Upper lobe of left lung (tissue), 6 donors: ENCODE measurements around the gene ECHDC3. TPM values are rescaled to one million over a fixed set of nuclear protein-coding genes. Genes with fewer than 3 reads are reported as not detected.

ENCODE experiments used
- ATAC-seq, 2 donors: fragments of 200-7000 bp; cut with Tn5 transposase; one replicate each; pipeline ENCODE4 v1.9.1; 2022; ENCODE audit warnings: mild to moderate bottlenecking in 2 of 2, moderate library complexity in 2 of 2; ENCODE audit not compliant: low FRiP score in 2 of 2
- DNase-seq, 2 donors: peaks; one replicate each; pipeline ENCODE4 v3.0.0-alpha.2; 2019 to 2020
- H3K27ac ChIP-seq, 4 donors: fragments of 200-600 bp; sonication (generic); one replicate each; pipeline ENCODE4 v1.5.1; 2016 to 2019
- H3K27me3 ChIP-seq, 4 donors: fragments of 200-600 bp; sonication (generic); one replicate each; pipeline ENCODE4 v1.5.1; 2017 to 2019
- H3K36me3 ChIP-seq, 4 donors: fragments of 200-600 bp; sonication (generic); one replicate each; pipeline ENCODE4 v1.5.1; 2016 to 2019
- H3K4me1 ChIP-seq, 4 donors: fragments of 200-600 bp; sonication (generic); one replicate each; pipeline ENCODE4 v1.5.1; 2018 to 2019
- H3K4me3 ChIP-seq, 4 donors: fragments of 200-600 bp; sonication (generic); one replicate each; pipeline ENCODE4 v1.5.1; 2017 to 2019; ENCODE audit warnings: mild to moderate bottlenecking in 2 of 4, moderate library complexity in 1 of 4
- H3K9me3 ChIP-seq, 4 donors: fragments of 200-600 bp; sonication (generic); one replicate each; pipeline ENCODE4 v1.5.1; 2018 to 2019
- CTCF ChIP-seq, 6 experiments: fragments of 450-650 bp in 4 of 6; fragments of 200-600 bp in 2 of 6; sonication (generic) in 2 of 6; IDR thresholded peaks; one replicate each; pipeline ENCODE4 v1.5.1; 2016 to 2019; ENCODE audit warnings: antibody characterized with exemption in 6 of 6
- EP300 ChIP-seq, 4 donors: sonication (generic); formaldehyde crosslinking; IDR thresholded peaks; one replicate each; pipeline ENCODE4 v1.5.1; 2017; ENCODE audit warnings: antibody characterized with exemption in 4 of 4, control low read depth in 2 of 4
- POLR2A ChIP-seq, 4 donors: fragments of 450-650 bp; IDR thresholded peaks; one replicate each; pipeline ENCODE4 v1.5.1; 2016 to 2017; ENCODE audit warnings: antibody characterized with exemption in 4 of 4, mild to moderate bottlenecking in 2 of 4
- POLR2AphosphoS5 ChIP-seq, 2 donors: sonication (generic); formaldehyde crosslinking; IDR thresholded peaks; one replicate each; pipeline ENCODE4 v1.5.1; 2017; ENCODE audit warnings: antibody characterized with exemption in 2 of 2
- WGBS, 2 donors: methylation state at CpG; one replicate each; pipeline ENCODE4 v1.1.5; 2017 to 2018; 5-methylcytosine and 5-hydroxymethylcytosine counted together
- total RNA-seq, 6 donors: library from RNA; depleted of rRNA in 4 of 6; stranded (reverse); fragments of >200 nt in 4 of 6; gene quantifications; one replicate each; pipeline versions ENCODE4 v1.1.0 to v1.2.1, GENCODE V29; 2016 to 2021
- donor health status: DM: no; HTN: no; CAD: no; lungs with moderate emphysema.
- donor health status: DM: no; HTN: yes; CAD: no; lungs with severe emphysema.

The ECHDC3 gene
- total RNA-seq, 6 donors from 2014 or later, result 32.0 to 98.0 (median 61.2) TPM

- ATAC-seq, result peak; percentile 93 to 94
- Histone ChIP-seq H3K4me3 (no peak overlapping the region), H3K36me3 (peaks cover 0 to 40% (median 8%) of the 10 kb centered on the region in 4 donors)
Measured at GRCh38 chr10:11757821-11758463, 15.8 kb downstream of the ECHDC3 start.

GRCh38 chr10:11758527-11759236, 16.5 kb downstream of the ECHDC3 start:
- peak overlapping the region in 2 of 4 donors; percentile 40 to 72 for H3K27ac ChIP-seq
- 94 to 97% methylated on average over 9 to 13 of the region's 13 CpGs for WGBS, 2 donors
- H3K36me3 ChIP-seq, result peaks cover 0 to 47% (median 14%) of the 10 kb centered on the region in 4 donors
- H3K27me3 ChIP-seq, result no peaks in the 10 kb centered on the region
- DNase-seq (no peak), ATAC-seq (no peak)
- H3K4me1 ChIP-seq, result peaks cover 3 to 15% (median 7%) of the 10 kb centered on the region in 4 donors
- TF ChIP-seq CTCF (IDR thresholded peaks at IDR 0.05), result no peak
- no peak for TF ChIP-seq POLR2AphosphoS5 (IDR thresholded peaks at IDR 0.05)
- TF ChIP-seq EP300 (IDR thresholded peaks at IDR 0.05), result no peak
- TF ChIP-seq POLR2A (IDR thresholded peaks at IDR 0.05), result no peak
- no peak overlapping the region for H3K4me3 ChIP-seq
- no peaks in the 10 kb centered on the region for H3K9me3 ChIP-seq

More at GRCh38 chr10:11757821-11758463, 15.8 kb downstream of the ECHDC3 start:
- Histone ChIP-seq H3K27me3 (no peaks in the 10 kb centered on the region), H3K27ac (peak overlapping the region; percentile 40 to 72 (median 60)), H3K4me1 (peaks cover 3 to 15% (median 7%) of the 10 kb centered on the region in 4 donors), H3K9me3 (no peaks in the 10 kb centered on the region)
- WGBS, 2 donors, result 35 to 48% methylated on average over 6 to 11 of the region's 11 CpGs
- TF ChIP-seq CTCF (IDR thresholded peaks at IDR 0.05), result peak; percentile 86 to 94 (median 90)
- peak in 1 of 2 donors; percentile 29 for TF ChIP-seq POLR2AphosphoS5 (IDR thresholded peaks at IDR 0.05)
- TF ChIP-seq EP300 (IDR thresholded peaks at IDR 0.05), result no peak
- no peak for TF ChIP-seq POLR2A (IDR thresholded peaks at IDR 0.05)
- peak; percentile 90 to 93 for DNase-seq

- peaks cover 3 to 15% (median 7%) of the 10 kb centered on the region in 4 donors for H3K4me1 ChIP-seq
- no peaks in the 10 kb centered on the region for H3K9me3 ChIP-seq
- ATAC-seq (no peak), DNase-seq (no peak)
- WGBS, 2 donors, result 95 to 96% methylated on average over 5 to 8 of the region's 8 CpGs
- no peak overlapping the region for H3K4me3 ChIP-seq
- H3K36me3 ChIP-seq, result peaks cover 0 to 47% (median 15%) of the 10 kb centered on the region in 4 donors
- TF ChIP-seq POLR2AphosphoS5 (IDR thresholded peaks at IDR 0.05), result no peak
- no peak for TF ChIP-seq CTCF (IDR thresholded peaks at IDR 0.05)
- no peak for TF ChIP-seq EP300 (IDR thresholded peaks at IDR 0.05)
- no peak for TF ChIP-seq POLR2A (IDR thresholded peaks at IDR 0.05)
- H3K27ac ChIP-seq, result no peak overlapping the region
- no peaks in the 10 kb centered on the region for H3K27me3 ChIP-seq
Measured at GRCh38 chr10:11759347-11759746, 17.2 kb downstream of the ECHDC3 start.

- DNase-seq (no peak), ATAC-seq (no peak)
- H3K36me3 ChIP-seq, result peaks cover 0 to 51% (median 17%) of the 10 kb centered on the region in 4 donors
- no peaks in the 10 kb centered on the region for H3K9me3 ChIP-seq
- WGBS, 2 donors, result 87 to 92% methylated on average over 7 to 8 of the region's 8 CpGs
- H3K4me3 ChIP-seq, result no peak overlapping the region
- H3K27ac ChIP-seq, result no peak overlapping the region
- H3K27me3 ChIP-seq, result no peaks in the 10 kb centered on the region
- H3K4me1 ChIP-seq, result peaks cover 3 to 15% (median 7%) of the 10 kb centered on the region in 4 donors
- TF ChIP-seq EP300 (IDR thresholded peaks at IDR 0.05) (no peak), CTCF (IDR thresholded peaks at IDR 0.05) (no peak), POLR2A (IDR thresholded peaks at IDR 0.05) (no peak), POLR2AphosphoS5 (IDR thresholded peaks at IDR 0.05) (no peak)
Measured at GRCh38 chr10:11760151-11760550, 18.0 kb downstream of the ECHDC3 start.
